OCI-LY3 (cell line): ENCODE data around the gene NKAIN2.

Experiments used
- CTCF ChIP-seq: fragments of 200-600, 300-600 bp; sonication (generic); IDR thresholded peaks from 2 replicates; pipeline ENCODE4 v1.5.1; 2014; ENCODE audit warnings: antibody characterized with exemption, low read length, low read depth
- EZH2phosphoT487 ChIP-seq: fragments of 200-600 bp; shearing (Covaris generic); IDR thresholded peaks from 2 replicates; pipeline ENCODE4 v1.6.1; 2018; ENCODE audit warnings: antibody characterized with exemption, mixed run types, low read depth

- TF ChIP-seq CTCF: no peak
- no peak for TF ChIP-seq EZH2phosphoT487
Observed at GRCh38 chr6:124783344-124783743, 979.7 kb downstream of the NKAIN2 start.
